MCF 10A (cell line): ENCODE measurements around the gene ECSIT. TPM values are rescaled to one million over a fixed set of nuclear protein-coding genes. Genes with fewer than 3 reads are reported as not detected.
"Not testable (repeated sequence)": the region's sequence is repeated elsewhere in the genome, so short reads cannot be mapped to it uniquely, and the experiment has no call there.

Source experiments
- BruUV-seq: library from RNA; stranded (reverse); fragments of 400-500 nt; replicated peaks from 2 replicates; lab custom pipeline; 2021; lab: Mats Ljungman, UMichigan
- CTCF ChIA-PET: fragments of 300-600 bp; sonication (Branson Sonifier 250); formaldehyde crosslinking; extraction: SDS; loops from one replicate; lab custom pipeline; 2021; ENCODE audit warnings: antibody characterized with exemption, inconsistent platforms; lab: Yijun Ruan, JAX
- POLR2A ChIA-PET: fragments of 300-600, 350-650 bp; sonication (Branson Sonifier 250); formaldehyde crosslinking; extraction: SDS; loops from one replicate; lab custom pipeline; 2020; ENCODE audit warnings: antibody characterized with exemption, inconsistent platforms; lab: Yijun Ruan, JAX
- DNase-seq: peaks from one replicate; pipeline ENCODE4 v3.0.0-alpha.2; 2018; ENCODE audit not compliant: unreplicated experiment
- H3K27ac Mint-ChIP-seq: one replicate; pipeline ENCODE4 v1.8.0; 2022; ENCODE audit warnings: mild to moderate bottlenecking, low read depth, mixed read lengths; ENCODE audit not compliant: unreplicated experiment
- H3K27me3 Mint-ChIP-seq: one replicate; pipeline ENCODE4 v1.8.0; 2022; ENCODE audit warnings: mixed read lengths; ENCODE audit not compliant: insufficient read depth, unreplicated experiment
- H3K36me3 Mint-ChIP-seq: one replicate; pipeline ENCODE4 v1.8.0; 2022; ENCODE audit warnings: mild to moderate bottlenecking, moderate library complexity, mixed read lengths; ENCODE audit not compliant: insufficient read depth, unreplicated experiment
- H3K4me1 Mint-ChIP-seq: one replicate; pipeline ENCODE4 v1.8.0; 2022; ENCODE audit warnings: mixed read lengths; ENCODE audit not compliant: insufficient read depth, unreplicated experiment
- H3K4me3 Mint-ChIP-seq: one replicate; pipeline ENCODE4 v1.8.0; 2022; ENCODE audit warnings: mild to moderate bottlenecking, moderate library complexity, mixed read lengths; ENCODE audit not compliant: unreplicated experiment
- H3K9me3 Mint-ChIP-seq: one replicate; pipeline ENCODE4 v1.8.0; 2022; ENCODE audit warnings: mixed read lengths; ENCODE audit not compliant: unreplicated experiment
- CTCF ChIP-seq: fragments of 200-600 bp; IDR thresholded peaks from one replicate; pipeline ENCODE4 v1.8.0; 2022; ENCODE audit warnings: antibody characterized with exemption, mild to moderate bottlenecking; ENCODE audit not compliant: unreplicated experiment
- intact Hi-C: fragments of 100-400 bp; cut with micrococcal nuclease; formaldehyde crosslinking; loops from 2 replicates; pipeline ENCODE4 v1.14.1; 2022
- total RNA-seq: library from RNA; stranded (reverse); gene quantifications from 2 replicates; pipeline ENCODE4 v1.2.3, GENCODE V29; 2022

Gene ECSIT
- total RNA-seq, 1 experiment from 2014 or later = 26.8 TPM

- H3K27me3 Mint-ChIP-seq = peaks cover 14% of the 10 kb centered on the region
- no peaks in the 10 kb centered on the region for H3K4me1 Mint-ChIP-seq
Observed at GRCh38 chr19:11463391-11463790, 65.5 kb downstream of the ECSIT start.

GRCh38 chr19:11461453-11461852, 67.5 kb downstream of the ECSIT start:
- DNase-seq = no peak
- intact Hi-C loops = no loop called here
- no peak for TF ChIP-seq CTCF
- Mint-ChIP-seq H3K27me3 (peaks cover 14% of the 10 kb centered on the region), H3K36me3 (no peaks in the 10 kb centered on the region), H3K27ac (no peak overlapping the region), H3K9me3 (no peaks in the 10 kb centered on the region), H3K4me3 (no peak overlapping the region), H3K4me1 (no peaks in the 10 kb centered on the region)
- ChIA-PET POLR2A (no interaction called here), CTCF (interaction anchor here (0.7 kb wide), 1 partner anchor 267 kb away, joined by 3 read pairs; no protein-coding TSS in a partner anchor)
- no TSS peak for BruUV-seq

More at GRCh38 chr19:11463391-11463790, 65.5 kb downstream of the ECSIT start:
- intact Hi-C loops = no loop called here
- H3K27ac Mint-ChIP-seq = no peak overlapping the region
- ChIA-PET CTCF (interaction anchor here (0.7 kb wide), 2 partner anchors 66 to 76 kb away, joined by 3 read pairs; no protein-coding TSS in a partner anchor), POLR2A (no interaction called here)
- BruUV-seq = no TSS peak
- H3K9me3 Mint-ChIP-seq = no peaks in the 10 kb centered on the region
- no peak overlapping the region for H3K4me3 Mint-ChIP-seq
- DNase-seq = no peak
- no peaks in the 10 kb centered on the region for H3K36me3 Mint-ChIP-seq
- TF ChIP-seq CTCF = no peak

- Mint-ChIP-seq H3K4me1 (no peaks in the 10 kb centered on the region), H3K27me3 (peaks cover 14% of the 10 kb centered on the region), H3K4me3 (no peak overlapping the region), H3K36me3 (no peaks in the 10 kb centered on the region), H3K27ac (no peak overlapping the region), H3K9me3 (no peaks in the 10 kb centered on the region)
- POLR2A ChIA-PET = no interaction called here
- CTCF ChIA-PET = no interaction called here
- no peak for TF ChIP-seq CTCF
- intact Hi-C loops = no loop called here
- BruUV-seq = no TSS peak
- DNase-seq = no peak
Observed at GRCh38 chr19:11460207-11460606, 68.7 kb downstream of the ECSIT start.

- POLR2A ChIA-PET, intact Hi-C loops: not testable (repeated sequence)
Observed at GRCh38 chr19:11458912-11459311, 70.0 kb downstream of the ECSIT start.

More at GRCh38 chr19:11458912-11459311, 70.0 kb downstream of the ECSIT start:
- CTCF ChIA-PET, H3K9me3 Mint-ChIP-seq, BruUV-seq, H3K27ac Mint-ChIP-seq, H3K4me1 Mint-ChIP-seq, DNase-seq, H3K36me3 Mint-ChIP-seq, H3K4me3 Mint-ChIP-seq: not testable (repeated sequence)
- H3K27me3 Mint-ChIP-seq = peaks cover 14% of the 10 kb centered on the region
